ENCODE measurements around the gene MAST1. TPM values are rescaled to one million over a fixed set of nuclear protein-coding genes. Genes with fewer than 3 reads are reported as not detected.

MAST1 gene
- polyA plus RNA-seq, 1 experiment = 0.47 TPM

GRCh38 chr19:12865746-12866415 is 27.6 kb downstream of the MAST1 start:
- ChIA-PET CTCF (interaction anchor here (1.2 kb wide), 1 partner anchor 108 kb away, joined by 4 read pairs; no protein-coding TSS in a partner anchor), POLR2A (interaction anchor here (1.1 kb wide), 1 partner anchor 72 kb away, joined by 3 read pairs; no protein-coding TSS in a partner anchor)
- H3K27me3 ChIP-seq (ENCODE audit: control insufficient read depth, insufficient read depth, low read length) = peaks cover 4% of the 10 kb centered on the region
- H3K4me3 ChIP-seq (ENCODE audit: low read depth, low read length) = no peak overlapping the region
- H3K9me3 ChIP-seq (ENCODE audit: control insufficient read depth, insufficient read depth, low read length) = peaks cover 2% of the 10 kb centered on the region; the same call in 1 of the 2 replicates
- DNase-seq (ENCODE audit: low read depth, low spot score) = no peak
- no peak overlapping the region for H3K27ac ChIP-seq (ENCODE audit: low read depth, low read length)
- TF ChIP-seq CTCF (IDR thresholded peaks at IDR 0.05; ENCODE audit: low read depth, low read length) = no peak

GRCh38 chr19:12866416-12867119 is 28.3 kb downstream of the MAST1 start:
- Histone ChIP-seq H3K9me3 (ENCODE audit: control insufficient read depth, insufficient read depth, low read length) (peaks cover 2% of the 10 kb centered on the region; the same call in 1 of the 2 replicates), H3K27me3 (ENCODE audit: control insufficient read depth, insufficient read depth, low read length) (peaks cover 4% of the 10 kb centered on the region), H3K27ac (ENCODE audit: low read depth, low read length) (no peak overlapping the region), H3K4me3 (ENCODE audit: low read depth, low read length) (no peak overlapping the region)
- no peak for TF ChIP-seq CTCF (IDR thresholded peaks at IDR 0.05; ENCODE audit: low read depth, low read length)
- POLR2A ChIA-PET = interaction anchor here (1.1 kb wide), 1 partner anchor 71 kb away, joined by 3 read pairs; no protein-coding TSS in a partner anchor
- DNase-seq (ENCODE audit: low read depth, low spot score) = no peak
- CTCF ChIA-PET = no interaction called here

- ChIA-PET CTCF (interaction anchor here (1.4 kb wide), 1 partner anchor 20 kb away, joined by 4 read pairs; no protein-coding TSS in a partner anchor), POLR2A (no interaction called here)
- TF ChIP-seq CTCF (IDR thresholded peaks at IDR 0.05; ENCODE audit: low read depth, low read length) = 0 out of 2 replicates have a peak, but pooled peaks have one; percentile 1
These were observed 29.1 kb downstream of the MAST1 start for GRCh38 chr19:12867120-12868099.

GRCh38 chr19:12868540-12869112 is 30.3 kb downstream of the MAST1 start:
- Histone ChIP-seq H3K27ac (ENCODE audit: low read depth, low read length) (no peak overlapping the region), H3K9me3 (ENCODE audit: control insufficient read depth, insufficient read depth, low read length) (peaks cover 12% of the 10 kb centered on the region), H3K27me3 (ENCODE audit: control insufficient read depth, insufficient read depth, low read length) (peaks cover under 1% of the 10 kb centered on the region), H3K4me3 (ENCODE audit: low read depth, low read length) (no peak overlapping the region)
- ChIA-PET POLR2A (no interaction called here), CTCF (interaction anchor here (1.4 kb wide), 1 partner anchor 21 kb away, joined by 4 read pairs; no protein-coding TSS in a partner anchor)
- DNase-seq (ENCODE audit: low read depth, low spot score) = no peak
- no peak for TF ChIP-seq CTCF (IDR thresholded peaks at IDR 0.05; ENCODE audit: low read depth, low read length)

More at GRCh38 chr19:12867120-12868099, 29.1 kb downstream of the MAST1 start:
- H3K27me3 ChIP-seq (ENCODE audit: control insufficient read depth, insufficient read depth, low read length) = peaks cover 4% of the 10 kb centered on the region
- no peak for DNase-seq (ENCODE audit: low read depth, low spot score)
- H3K4me3 ChIP-seq (ENCODE audit: low read depth, low read length) = peak overlapping the region; percentile 53
- H3K27ac ChIP-seq (ENCODE audit: low read depth, low read length) = no peak overlapping the region
- H3K9me3 ChIP-seq (ENCODE audit: control insufficient read depth, insufficient read depth, low read length) = peaks cover 2% of the 10 kb centered on the region; the same call in 1 of the 2 replicates

All from AG04450 (cell line).